Measurements from ENCODE around the gene FYCO1.

The FYCO1 gene

GRCh38 chr3:45985532-45986302, 9.9 kb downstream of the FYCO1 start:
- DNase-seq (ENCODE audit: low read depth in 1 of 2, low spot score in 1 of 2) = no peak
- no peak overlapping the region for H3K27ac ChIP-seq (replicated peaks)
- no peak overlapping the region for H3K4me3 ChIP-seq (replicated peaks; ENCODE audit: insufficient read depth, low read length)
- TF ChIP-seq GABPA (IDR thresholded peaks at IDR 0.05; ENCODE audit: low read depth) = no peak
- TF ChIP-seq POLR2AphosphoS5 (IDR thresholded peaks at IDR 0.05; ENCODE audit: low read depth) = no peak
- no peak for TF ChIP-seq REST (IDR thresholded peaks at IDR 0.05; ENCODE audit: insufficient replicate concordance, low read depth)
- no peak for TF ChIP-seq SPI1 (IDR thresholded peaks at IDR 0.05; ENCODE audit: borderline replicate concordance, low read depth)
- no peak for TF ChIP-seq CTCF (IDR thresholded peaks at IDR 0.05; ENCODE audit: insufficient read depth, low read length)
- no peaks in the 10 kb centered on the region for H3K27me3 ChIP-seq (ENCODE audit: insufficient read depth, poor library complexity, severe bottlenecking)

GRCh38 chr3:45984331-45985312, 11.0 kb downstream of the FYCO1 start:
- TF ChIP-seq POLR2AphosphoS5 (IDR thresholded peaks at IDR 0.05; ENCODE audit: low read depth) = no peak
- no peak for TF ChIP-seq CTCF (IDR thresholded peaks at IDR 0.05; ENCODE audit: insufficient read depth, low read length)
- Histone ChIP-seq H3K4me3 (replicated peaks; ENCODE audit: insufficient read depth, low read length) (no peak overlapping the region), H3K27ac (replicated peaks) (no peak overlapping the region), H3K27me3 (ENCODE audit: insufficient read depth, poor library complexity, severe bottlenecking) (no peaks in the 10 kb centered on the region)
- DNase-seq (ENCODE audit: low read depth in 1 of 2, low spot score in 1 of 2) = no peak

GRCh38 chr3:45983770-45984169, 11.9 kb downstream of the FYCO1 start:
- H3K27ac ChIP-seq (replicated peaks) = no peak overlapping the region
- DNase-seq (ENCODE audit: low read depth in 1 of 2, low spot score in 1 of 2) = no peak
- no peak overlapping the region for H3K4me3 ChIP-seq (replicated peaks; ENCODE audit: insufficient read depth, low read length)
- H3K27me3 ChIP-seq (ENCODE audit: insufficient read depth, poor library complexity, severe bottlenecking) = no peaks in the 10 kb centered on the region
- TF ChIP-seq REST (IDR thresholded peaks at IDR 0.05; ENCODE audit: insufficient replicate concordance, low read depth) (no peak), GABPA (IDR thresholded peaks at IDR 0.05; ENCODE audit: low read depth) (no peak), POLR2AphosphoS5 (IDR thresholded peaks at IDR 0.05; ENCODE audit: low read depth) (no peak), SPI1 (IDR thresholded peaks at IDR 0.05; ENCODE audit: borderline replicate concordance, low read depth) (no peak), CTCF (IDR thresholded peaks at IDR 0.05; ENCODE audit: insufficient read depth, low read length) (no peak)

Data from HL-60 (cell line).